T-cell (primary cell): ENCODE data around the gene ANKRD42. TPM values are rescaled to one million over a fixed set of nuclear protein-coding genes. Genes with fewer than 3 reads are reported as not detected.
"Not testable (repeated sequence)": the region's sequence is repeated elsewhere in the genome, so short reads cannot be mapped to it uniquely, and the experiment has no call there.

Source experiments
- ATAC-seq, 4 experiments: fragments of 200-7000 bp in 3 of 4; fragments of 150-1000 bp in 1 of 4; cut with Tn5 transposase; replicated peaks in 1 of 4; 1 replicate in 3 of 4; 2 replicates in 1 of 4; pipeline ENCODE4 v1.10.0; 2021; ENCODE audit warnings: moderate library complexity in 3 of 4, mild to moderate bottlenecking in 2 of 4, moderate number of reproducible peaks in 1 of 4
- CTCF ChIA-PET, 2 donors: fragments of 300-600 bp; sonication (Branson Sonifier 250); formaldehyde crosslinking; loops; one replicate each; lab custom pipeline; 2022; ENCODE audit warnings: antibody characterized with exemption in 2 of 2; lab: Charles Lee
- POLR2A ChIA-PET, 2 donors: fragments of 300-600 bp; sonication (Branson Sonifier 250); formaldehyde crosslinking; loops; one replicate each; lab custom pipeline; 2022; ENCODE audit warnings: antibody characterized with exemption in 2 of 2; lab: Charles Lee
- DNase-seq, 35 experiments: peaks; one replicate each; pipeline versions ENCODE4 v3.0.0 to v3.0.0-alpha.2; 2013 to 2023
- H3K27ac ChIP-seq: one replicate; pipeline ENCODE4 v1.5.1; 2013; ENCODE audit warnings: low read length
- H3K27me3 ChIP-seq, 2 experiments: replicated peaks in 1 of 2; 1 replicate in 1 of 2; 2 replicates in 1 of 2; pipeline versions ENCODE4 v1.6.1 to v1.7.0; 2013; ENCODE audit warnings: low read length in 1 of 2, mixed read lengths in 1 of 2; ENCODE audit not compliant: control insufficient read depth in 2 of 2, insufficient read depth in 2 of 2; ENCODE audit errors: extremely low read depth in 1 of 2
- H3K36me3 ChIP-seq, 2 donors: 1 replicate in 1 of 2; 2 replicates in 1 of 2; pipeline versions ENCODE4 v1.6.1 to v1.7.0; 2013; ENCODE audit warnings: low read length in 1 of 2; ENCODE audit not compliant: control insufficient read depth in 2 of 2, insufficient read depth in 1 of 2; ENCODE audit errors: extremely low read depth in 1 of 2
- H3K4me1 ChIP-seq, 2 experiments: 1 replicate in 1 of 2; 2 replicates in 1 of 2; pipeline versions ENCODE4 v1.6.1 to v1.7.0; 2013; ENCODE audit warnings: low read length in 2 of 2, mixed read lengths in 1 of 2; ENCODE audit not compliant: insufficient read depth in 2 of 2, control insufficient read depth in 1 of 2; ENCODE audit errors: extremely low read depth in 1 of 2
- H3K4me3 ChIP-seq, 2 donors: 1 replicate in 1 of 2; 2 replicates in 1 of 2; pipeline versions ENCODE4 v1.5.1 to v1.7.0; 2013; ENCODE audit warnings: mild to moderate bottlenecking in 2 of 2, low read length in 1 of 2, moderate library complexity in 1 of 2; ENCODE audit not compliant: control insufficient read depth in 1 of 2; ENCODE audit errors: extremely low read depth in 1 of 2
- H3K9me3 ChIP-seq: 2 replicates; pipeline ENCODE4 v1.7.0; 2013
- H3K27ac Mint-ChIP-seq, 2 donors: one replicate each; pipeline ENCODE4 v1.8.0; 2020 to 2021; ENCODE audit warnings: mild to moderate bottlenecking in 2 of 2, mixed read lengths in 2 of 2
- H3K27me3 Mint-ChIP-seq, 2 donors: one replicate each; pipeline ENCODE4 v1.8.0; 2021 to 2022; ENCODE audit warnings: mixed read lengths in 2 of 2
- H3K36me3 Mint-ChIP-seq: one replicate; pipeline ENCODE4 v1.8.0; 2021; ENCODE audit warnings: mixed read lengths
- H3K4me1 Mint-ChIP-seq, 3 donors: one replicate each; pipeline ENCODE4 v1.8.0; 2020 to 2022; ENCODE audit warnings: mixed read lengths in 3 of 3, mild to moderate bottlenecking in 1 of 3
- H3K4me3 Mint-ChIP-seq, 3 donors: one replicate each; pipeline ENCODE4 v1.8.0; 2020 to 2022; ENCODE audit warnings: mild to moderate bottlenecking in 3 of 3, mixed read lengths in 3 of 3, moderate library complexity in 3 of 3
- H3K9me3 Mint-ChIP-seq, 3 donors: one replicate each; pipeline ENCODE4 v1.8.0; 2020 to 2022; ENCODE audit warnings: mixed read lengths in 3 of 3
- WGBS: methylation state at CpG from one replicate; pipeline ENCODE4 v1.1.5; 2013; ENCODE audit warnings: missing lambda C conversion rate; ENCODE audit not compliant: insufficient coverage; 5-methylcytosine and 5-hydroxymethylcytosine counted together
- total RNA-seq, 35 experiments: library from RNA in 6 of 35; stranded (reverse) in 6 of 35; fragments of 120-200 nt in 1 of 35; gene quantifications; one replicate each; pipeline versions ENCODE4 v1.2.1 to v1.2.4 and lab custom pipeline; 2013 to 2026

The ANKRD42 gene
- total RNA-seq, 5 donors from 2014 or later (not counting 1 experiment from before 2014, with no cell fraction given) = 6.2 to 9.7 (median 7.9) TPM

- H3K27me3 ChIP-seq, H3K9me3 Mint-ChIP-seq, H3K27ac ChIP-seq, H3K27me3 Mint-ChIP-seq, ATAC-seq, DNase-seq, H3K4me3 ChIP-seq, H3K4me3 Mint-ChIP-seq, H3K9me3 ChIP-seq, H3K4me1 ChIP-seq, POLR2A ChIA-PET: not testable (repeated sequence)
- H3K36me3 ChIP-seq = peaks cover 3 to 35% of the 10 kb centered on the region in 2 donors
- peak overlapping the region in 1 of 2 donors; percentile 48 for H3K27ac Mint-ChIP-seq
- CTCF ChIA-PET = interaction anchor here in 1 of 2 donors (1.2 kb wide), 1 partner anchor 19 kb away, joined by 3 read pairs; no protein-coding TSS in a partner anchor
- peaks cover 23 to 30% (median 30%) of the 10 kb centered on the region in 3 donors for H3K4me1 Mint-ChIP-seq
- peaks cover 67% of the 10 kb centered on the region for H3K36me3 Mint-ChIP-seq
- WGBS = no CpG with 5 or more reads among the region's 2 CpGs
Observed at GRCh38 chr11:83269080-83269479, 75.6 kb downstream of the ANKRD42 start.

GRCh38 chr11:83271734-83272133 lies 78.2 kb downstream of the ANKRD42 start:
- peaks cover 3 to 31% of the 10 kb centered on the region in 2 donors for H3K36me3 ChIP-seq
- H3K36me3 Mint-ChIP-seq = peaks cover 66% of the 10 kb centered on the region
- ATAC-seq, H3K4me3 Mint-ChIP-seq, H3K9me3 ChIP-seq, H3K27ac ChIP-seq, H3K9me3 Mint-ChIP-seq, H3K27ac Mint-ChIP-seq, DNase-seq, H3K4me3 ChIP-seq, CTCF ChIA-PET, POLR2A ChIA-PET, H3K4me1 ChIP-seq, H3K27me3 Mint-ChIP-seq, H3K27me3 ChIP-seq: not testable (repeated sequence)
- H3K4me1 Mint-ChIP-seq = peaks cover 23 to 35% (median 30%) of the 10 kb centered on the region in 3 donors
- WGBS = 100% methylated on average over 1 of the region's 5 CpGs

- Mint-ChIP-seq H3K4me1 (peaks cover 23 to 35% (median 32%) of the 10 kb centered on the region in 3 donors), H3K9me3 (peaks cover 0 to 5% (median 3%) of the 10 kb centered on the region in 3 donors), H3K36me3 (peaks cover 62% of the 10 kb centered on the region), H3K27me3 (no peaks in the 10 kb centered on the region), H3K27ac (no peak overlapping the region), H3K4me3 (no peak overlapping the region)
- CTCF ChIA-PET = interaction anchor here (0.6 to 0.7 kb wide), 2 partner anchors 20 to 1558 kb away, joined by 3 to 5 read pairs; no protein-coding TSS in a partner anchor
- no peak overlapping the region for H3K27ac ChIP-seq
- H3K9me3 ChIP-seq = no peaks in the 10 kb centered on the region
- H3K27me3 ChIP-seq = no peaks in the 10 kb centered on the region
- H3K36me3 ChIP-seq = peaks cover 0 to 38% of the 10 kb centered on the region in 2 donors
- no peaks in the 10 kb centered on the region for H3K4me1 ChIP-seq
- DNase-seq = no peak
- H3K4me3 ChIP-seq = no peak overlapping the region
- ATAC-seq = no peak
- POLR2A ChIA-PET = interaction anchor here in 1 of 2 donors (0.6 to 0.7 kb wide), 2 partner anchors 10 to 24 kb away, joined by 3 to 8 read pairs; no protein-coding TSS in a partner anchor
Observed at GRCh38 chr11:83272627-83273026, 79.1 kb downstream of the ANKRD42 start.

- Mint-ChIP-seq H3K27ac (no peak overlapping the region), H3K9me3 (peaks cover 0 to 5% (median 3%) of the 10 kb centered on the region in 3 donors), H3K36me3 (peaks cover 55% of the 10 kb centered on the region), H3K27me3 (no peaks in the 10 kb centered on the region), H3K4me3 (no peak overlapping the region), H3K4me1 (peaks cover 10 to 22% (median 14%) of the 10 kb centered on the region in 3 donors)
- Histone ChIP-seq H3K36me3 (peaks cover 0 to 48% of the 10 kb centered on the region in 2 donors), H3K27me3 (no peaks in the 10 kb centered on the region), H3K27ac (no peak overlapping the region), H3K4me1 (no peaks in the 10 kb centered on the region), H3K4me3 (no peak overlapping the region), H3K9me3 (no peaks in the 10 kb centered on the region)
- ChIA-PET CTCF (interaction anchor here in 1 of 2 donors (1.1 kb wide), 1 partner anchor 26 kb away, joined by 4 read pairs; no protein-coding TSS in a partner anchor), POLR2A (no interaction called here)
- 85% methylated on average over 4 of the region's 8 CpGs for WGBS
- ATAC-seq = no peak
- DNase-seq = no peak
Observed at GRCh38 chr11:83275888-83276641, 82.6 kb downstream of the ANKRD42 start.

DNA sequence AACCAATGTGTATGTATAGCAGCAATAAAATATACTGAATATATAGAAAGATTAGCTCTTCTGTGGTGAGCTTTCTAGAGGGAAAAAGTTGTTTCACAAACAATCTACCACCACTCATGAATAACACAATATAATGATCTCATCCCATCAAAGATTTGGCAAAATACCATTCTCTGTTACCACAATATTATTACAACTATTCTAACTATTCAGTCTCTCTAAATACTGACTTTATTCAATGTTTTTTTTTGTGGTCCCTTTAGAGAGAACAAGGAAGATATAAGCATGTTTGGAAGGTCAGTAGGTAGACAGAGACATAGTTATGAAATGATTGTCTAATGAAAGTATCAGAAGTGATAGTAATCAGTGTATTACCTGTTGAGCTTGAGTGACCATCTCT lies 84.8 kb downstream of the ANKRD42 start:
- no peak for ATAC-seq
- peaks cover 0 to 35% of the 10 kb centered on the region in 2 donors for H3K36me3 ChIP-seq
- no peak overlapping the region for H3K4me3 Mint-ChIP-seq
- no peak overlapping the region for H3K4me3 ChIP-seq
- no peak for DNase-seq
- H3K9me3 ChIP-seq = no peaks in the 10 kb centered on the region
- no peak overlapping the region for H3K27ac ChIP-seq
- H3K27ac Mint-ChIP-seq = no peak overlapping the region
- peaks cover 28 to 37% (median 30%) of the 10 kb centered on the region in 3 donors for H3K4me1 Mint-ChIP-seq
- no peaks in the 10 kb centered on the region for H3K9me3 Mint-ChIP-seq
- no peaks in the 10 kb centered on the region for H3K27me3 Mint-ChIP-seq
- ChIA-PET CTCF (interaction anchor here in 1 of 2 donors (0.6 to 2.5 kb wide), 2 partner anchors 14 to 35 kb away, joined by 6 to 12 read pairs; no protein-coding TSS in a partner anchor), POLR2A (interaction anchor here in 1 of 2 donors (0.5 kb wide), 1 partner anchor 117 kb away, joined by 3 read pairs; no protein-coding TSS in a partner anchor)
- peaks cover 42% of the 10 kb centered on the region for H3K36me3 Mint-ChIP-seq
- no peaks in the 10 kb centered on the region for H3K27me3 ChIP-seq
- H3K4me1 ChIP-seq = no peaks in the 10 kb centered on the region

- ChIA-PET POLR2A (interaction anchor here (0.6 to 0.7 kb wide), 2 partner anchors 12 to 201 kb away, joined by 3 to 4 read pairs; no protein-coding TSS in a partner anchor), CTCF (interaction anchor here in 1 of 2 donors (0.8 to 2.5 kb wide), 5 partner anchors 10 to 379 kb away, joined by 3 to 12 read pairs (median 5); partner anchors contain the start of gene DDIAS)
- Histone ChIP-seq H3K4me3 (no peak overlapping the region), H3K9me3 (no peaks in the 10 kb centered on the region), H3K36me3 (peaks cover 0 to 27% of the 10 kb centered on the region in 2 donors), H3K27me3 (no peaks in the 10 kb centered on the region), H3K27ac (no peak overlapping the region), H3K4me1 (peaks cover 11 to 13% of the 10 kb centered on the region in 2 experiments)
- H3K4me3 Mint-ChIP-seq = no peak overlapping the region
- no CpG with 5 or more reads among the region's 1 CpG for WGBS
- ATAC-seq (no peak), DNase-seq (no peak)
- H3K27ac Mint-ChIP-seq = no peak overlapping the region
- H3K9me3 Mint-ChIP-seq = no peaks in the 10 kb centered on the region
- peaks cover 32% of the 10 kb centered on the region for H3K36me3 Mint-ChIP-seq
- H3K27me3 Mint-ChIP-seq = no peaks in the 10 kb centered on the region
- H3K4me1 Mint-ChIP-seq = peaks cover 47 to 52% (median 48%) of the 10 kb centered on the region in 3 donors
Observed at GRCh38 chr11:83280256-83280655, 86.7 kb downstream of the ANKRD42 start.
